Fibroblast of mammary gland (primary cell): Measurements from ENCODE around the gene HOXC10.
A peak's percentile ranks its signal among the peaks of the same experiment; 100 is the strongest.

Experiments
- DNase-seq: peaks from one replicate; pipeline ENCODE4 v3.0.0-alpha.2; 2010; ENCODE audit warnings: low read depth
- H3K4me3 ChIP-seq: 2 replicates; pipeline ENCODE4 v1.5.1; 2011; ENCODE audit warnings: low read depth, mild to moderate bottlenecking, low read length, moderate library complexity; ENCODE audit not compliant: control insufficient read depth
- TF ChIP-seq, protein P1 (sequence below): conservative IDR thresholded peaks from 2 replicates; pipeline ENCODE4 v1.5.1; 2011; ENCODE audit warnings: low read depth, low read length, inconsistent platforms; ENCODE audit not compliant: control insufficient read depth, insufficient read depth

Gene HOXC10

DNA sequence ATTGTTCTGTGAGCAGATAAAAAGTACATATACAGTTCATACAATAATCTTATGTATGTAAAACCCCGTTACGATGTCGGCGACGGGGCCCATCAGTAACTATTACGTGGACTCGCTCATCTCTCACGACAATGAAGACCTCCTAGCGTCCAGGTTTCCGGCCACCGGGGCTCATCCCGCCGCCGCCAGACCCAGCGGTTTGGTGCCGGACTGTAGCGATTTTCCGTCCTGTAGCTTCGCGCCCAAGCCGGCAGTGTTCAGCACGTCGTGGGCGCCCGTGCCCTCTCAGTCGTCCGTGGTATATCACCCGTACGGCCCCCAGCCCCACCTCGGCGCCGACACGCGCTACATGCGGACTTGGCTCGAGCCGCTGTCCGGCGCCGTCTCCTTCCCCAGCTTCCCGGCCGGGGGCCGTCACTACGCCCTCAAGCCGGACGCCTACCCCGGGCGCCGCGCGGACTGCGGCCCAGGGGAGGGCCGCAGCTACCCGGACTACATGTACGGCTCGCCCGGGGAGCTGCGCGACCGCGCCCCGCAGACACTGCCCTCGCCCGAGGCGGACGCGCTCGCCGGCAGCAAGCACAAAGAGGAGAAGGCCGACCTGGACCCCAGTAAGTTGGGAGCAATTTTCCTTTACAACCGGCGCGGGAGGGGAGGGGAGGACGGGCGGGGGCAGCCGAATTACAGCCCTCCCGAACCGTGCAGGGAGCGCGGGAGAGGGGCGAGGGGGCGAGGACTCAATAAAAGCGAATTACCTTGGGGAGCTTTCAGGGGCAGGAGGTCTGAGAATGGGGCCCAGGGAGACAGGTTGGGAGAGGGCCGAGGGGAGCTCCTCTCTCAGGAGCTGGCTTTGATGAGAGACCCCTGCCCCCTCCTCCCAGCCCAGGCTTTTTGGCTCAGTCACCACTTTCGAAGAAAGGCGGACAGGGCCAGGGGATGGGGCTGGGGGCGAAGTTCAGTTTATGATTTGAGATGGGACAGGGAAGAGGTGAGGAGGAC, 15.5 kb downstream of the HOXC10 start, which contains the start of gene HOXC9:
TSS of gene HOXC9 (plus strand) at position 46 of the 999 bp plus-strand sequence. CDS start at position 74, 28 bp downstream.
- H3K4me3 ChIP-seq: peak within 1 kb of the TSS; percentile 84
- DNase-seq: no peak
- TF ChIP-seq, protein P1, sequence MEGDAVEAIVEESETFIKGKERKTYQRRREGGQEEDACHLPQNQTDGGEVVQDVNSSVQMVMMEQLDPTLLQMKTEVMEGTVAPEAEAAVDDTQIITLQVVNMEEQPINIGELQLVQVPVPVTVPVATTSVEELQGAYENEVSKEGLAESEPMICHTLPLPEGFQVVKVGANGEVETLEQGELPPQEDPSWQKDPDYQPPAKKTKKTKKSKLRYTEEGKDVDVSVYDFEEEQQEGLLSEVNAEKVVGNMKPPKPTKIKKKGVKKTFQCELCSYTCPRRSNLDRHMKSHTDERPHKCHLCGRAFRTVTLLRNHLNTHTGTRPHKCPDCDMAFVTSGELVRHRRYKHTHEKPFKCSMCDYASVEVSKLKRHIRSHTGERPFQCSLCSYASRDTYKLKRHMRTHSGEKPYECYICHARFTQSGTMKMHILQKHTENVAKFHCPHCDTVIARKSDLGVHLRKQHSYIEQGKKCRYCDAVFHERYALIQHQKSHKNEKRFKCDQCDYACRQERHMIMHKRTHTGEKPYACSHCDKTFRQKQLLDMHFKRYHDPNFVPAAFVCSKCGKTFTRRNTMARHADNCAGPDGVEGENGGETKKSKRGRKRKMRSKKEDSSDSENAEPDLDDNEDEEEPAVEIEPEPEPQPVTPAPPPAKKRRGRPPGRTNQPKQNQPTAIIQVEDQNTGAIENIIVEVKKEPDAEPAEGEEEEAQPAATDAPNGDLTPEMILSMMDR: no peak

DNA sequence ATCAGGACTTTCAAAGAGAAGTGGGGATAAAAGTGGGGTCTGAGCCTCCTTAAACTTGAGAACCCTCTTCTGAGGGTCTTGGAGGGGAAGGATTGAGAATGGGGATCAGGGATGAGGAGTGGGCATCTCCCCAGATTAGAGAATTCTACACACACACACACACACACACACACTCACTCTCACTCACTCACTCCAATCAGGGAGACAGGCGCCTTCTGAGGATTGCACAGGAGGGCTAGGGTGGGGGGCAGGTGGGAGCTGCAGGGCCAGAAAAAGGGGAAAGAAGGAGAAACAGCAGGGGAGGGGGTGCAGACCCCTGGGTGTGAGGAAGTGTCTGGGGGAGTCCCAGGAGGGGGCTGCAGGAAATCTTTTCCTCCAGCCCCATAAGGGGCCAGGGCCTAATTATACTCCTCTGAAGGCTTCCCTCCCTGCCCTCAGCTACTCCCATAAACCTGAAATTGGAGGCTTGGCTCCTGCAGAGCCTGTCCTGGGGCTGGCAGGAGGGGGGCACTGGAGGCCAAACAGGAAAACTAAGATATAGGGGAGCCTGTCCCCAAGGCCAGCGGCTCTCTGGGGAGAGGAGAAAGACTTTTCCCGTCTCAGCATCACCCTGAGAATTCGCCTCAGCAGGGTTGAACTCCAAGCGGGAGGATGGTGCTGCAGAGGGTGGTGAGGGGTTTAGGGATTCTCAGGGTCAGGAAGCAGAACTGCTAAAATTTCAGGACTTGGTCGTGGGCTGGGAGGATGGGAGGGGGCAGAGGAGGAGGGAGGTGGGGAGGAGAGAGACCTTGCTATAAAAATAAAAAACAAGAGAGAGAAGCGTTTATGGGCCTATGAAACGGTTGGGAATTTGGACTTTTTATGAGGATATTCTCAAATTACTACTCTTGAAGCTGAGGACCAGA, 16.6 kb downstream of the HOXC10 start:
- no peak for DNase-seq
- peak overlapping the region; percentile 84 for H3K4me3 ChIP-seq
- TF ChIP-seq, protein P1: no peak

DNA sequence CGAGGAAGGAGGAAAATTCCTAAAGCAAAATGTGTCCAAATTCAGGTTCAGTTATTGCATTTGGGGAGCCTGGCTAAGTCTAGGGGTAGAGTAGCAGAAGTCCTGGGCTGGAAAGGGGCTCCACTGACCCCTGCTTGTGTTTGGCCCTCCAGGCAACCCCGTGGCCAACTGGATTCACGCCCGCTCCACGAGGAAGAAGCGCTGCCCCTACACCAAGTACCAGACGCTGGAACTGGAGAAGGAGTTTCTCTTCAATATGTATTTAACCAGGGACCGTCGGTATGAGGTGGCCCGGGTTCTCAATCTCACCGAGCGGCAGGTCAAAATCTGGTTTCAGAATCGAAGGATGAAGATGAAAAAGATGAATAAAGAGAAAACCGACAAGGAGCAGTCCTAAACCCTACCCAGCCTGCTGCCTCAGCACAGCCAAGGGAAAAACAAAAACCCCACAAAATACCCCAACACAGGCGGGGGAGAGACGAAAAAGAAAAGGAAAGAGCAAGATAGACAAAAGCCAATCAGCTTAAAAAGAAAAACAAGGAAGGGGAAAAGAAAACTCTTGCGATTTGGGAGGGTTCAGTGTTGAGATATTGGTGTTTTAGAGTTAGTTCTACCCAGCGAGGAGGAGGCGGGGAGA, 17.4 kb downstream of the HOXC10 start:
- TF ChIP-seq, protein P1: no peak
- peak overlapping the region; percentile 84 for H3K4me3 ChIP-seq
- DNase-seq: no peak

DNA sequence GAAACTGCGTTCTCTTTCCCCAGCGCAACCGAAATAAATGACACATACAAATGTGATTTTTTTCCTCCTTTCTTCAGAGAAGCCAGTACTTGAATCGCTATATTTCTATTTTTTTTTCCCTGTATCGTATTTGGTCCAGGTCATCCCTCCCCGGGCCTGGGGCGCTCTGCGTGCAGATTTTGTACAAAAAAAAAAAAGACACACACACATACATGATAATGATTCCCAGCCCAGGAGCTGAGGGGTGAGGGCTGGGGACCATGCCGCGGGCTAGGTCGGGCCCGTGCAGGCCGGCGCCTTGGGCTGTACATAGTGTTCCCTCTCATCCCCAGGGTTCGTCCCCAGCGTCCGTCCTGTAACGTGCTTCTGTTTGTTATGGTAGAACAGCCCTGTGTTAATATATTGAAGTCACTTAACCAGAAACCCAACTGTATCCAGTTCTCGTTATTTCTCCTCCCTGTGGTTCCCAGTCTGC, 18.0 kb downstream of the HOXC10 start:
- H3K4me3 ChIP-seq: peak overlapping the region; percentile 3
- DNase-seq: no peak
- TF ChIP-seq, protein P1: no peak

DNA sequence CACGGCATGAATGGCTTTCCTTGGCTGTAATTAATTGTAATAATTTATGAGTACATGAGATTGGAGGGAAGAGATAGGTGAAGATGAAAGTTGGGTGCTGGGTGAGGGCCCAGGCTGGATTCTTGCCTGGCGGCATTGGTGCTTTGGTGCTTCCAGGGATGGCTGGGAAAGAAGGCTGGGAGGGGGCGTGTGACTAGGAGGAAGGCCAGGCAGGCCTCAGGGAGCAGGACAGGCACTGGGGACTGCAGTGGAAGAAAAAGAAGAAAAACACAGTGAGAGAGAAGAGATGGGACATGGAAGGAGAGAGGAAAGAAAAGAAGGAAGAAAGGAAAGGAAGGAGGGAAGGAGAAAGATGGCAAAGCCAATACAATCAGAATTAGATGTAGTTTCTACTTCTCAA, 18.7 kb downstream of the HOXC10 start:
- TF ChIP-seq, protein P1: no peak
- H3K4me3 ChIP-seq: no peak overlapping the region
- DNase-seq: no peak
